Activated naive CD8-positive, alpha-beta T cell treated with anti-CD3 and anti-CD28 coated beads, Interleukin-2, amount 50 U/mL, for 24 hours (primary cell): ENCODE data around the gene EXD3.

Experiments used
- ATAC-seq: fragments of 150-1000 bp; cut with Tn5 transposase; one replicate; pipeline ENCODE4 v1.10.0; 2021
- DNase-seq: peaks from one replicate; pipeline ENCODE4 v3.0.0; 2021
- H3K27ac Mint-ChIP-seq: one replicate; pipeline ENCODE4 v1.8.0; 2021; ENCODE audit warnings: mild to moderate bottlenecking, mixed read lengths
- H3K27me3 Mint-ChIP-seq: one replicate; pipeline ENCODE4 v1.8.0; 2021; ENCODE audit warnings: mixed read lengths
- H3K36me3 Mint-ChIP-seq: one replicate; pipeline ENCODE4 v1.8.0; 2021; ENCODE audit warnings: low read depth, mixed read lengths
- H3K4me1 Mint-ChIP-seq: one replicate; pipeline ENCODE4 v1.8.0; 2021; ENCODE audit warnings: mixed read lengths
- H3K4me3 Mint-ChIP-seq: one replicate; pipeline ENCODE4 v1.8.0; 2021; ENCODE audit warnings: mild to moderate bottlenecking, moderate library complexity, mixed read lengths
- H3K9me3 Mint-ChIP-seq: one replicate; pipeline ENCODE4 v1.8.0; 2021; ENCODE audit warnings: mixed read lengths

Gene EXD3

GRCh38 chr9:137370865-137371520 lies 52.0 kb downstream of the EXD3 start:
- Mint-ChIP-seq H3K4me1 (no peaks in the 10 kb centered on the region), H3K4me3 (no peak overlapping the region), H3K9me3 (no peaks in the 10 kb centered on the region), H3K36me3 (no peaks in the 10 kb centered on the region), H3K27me3 (no peaks in the 10 kb centered on the region), H3K27ac (no peak overlapping the region)
- ATAC-seq (no peak), DNase-seq (no peak)

DNA sequence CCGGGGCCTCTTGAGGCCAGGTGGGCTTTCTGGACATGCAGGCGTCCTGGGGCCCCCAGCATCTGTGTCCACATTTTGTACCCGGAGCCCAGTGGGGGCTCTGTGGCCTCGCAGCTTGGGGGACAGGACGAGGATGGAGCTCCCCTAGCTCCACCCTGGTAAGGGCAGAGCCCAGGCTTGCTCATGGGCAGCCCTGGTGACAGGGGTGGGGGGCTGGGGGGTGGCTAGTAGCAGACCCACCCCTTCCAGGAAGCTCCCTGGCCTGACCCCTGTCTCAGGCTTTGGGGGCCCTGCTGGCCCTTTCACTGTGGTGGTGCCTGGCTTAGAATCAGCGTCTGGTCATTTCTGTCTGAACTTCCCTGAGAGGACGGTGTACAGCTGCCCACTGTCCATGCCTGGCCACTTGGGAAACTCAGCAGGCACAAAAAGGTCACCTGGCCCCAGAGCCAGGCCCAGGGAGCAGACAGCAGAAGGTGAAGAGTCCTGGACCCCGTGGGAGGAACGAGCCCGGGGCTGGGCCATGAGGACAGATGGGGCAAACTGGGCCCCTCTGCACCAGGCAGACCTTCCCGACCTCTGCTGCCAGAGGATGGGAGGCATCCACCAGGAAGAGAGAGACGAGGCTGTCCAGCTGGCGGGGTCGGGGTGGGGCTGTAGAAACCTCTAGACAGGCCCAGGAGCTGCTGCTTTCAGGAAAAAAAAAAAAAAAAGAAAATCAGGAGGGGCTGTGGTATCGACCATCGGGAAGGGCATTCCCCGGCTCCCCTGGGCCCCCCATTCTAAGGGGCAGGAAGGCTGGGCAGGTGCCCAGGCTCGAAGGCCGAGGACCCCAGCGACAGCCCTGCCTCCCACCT lies 52.8 kb downstream of the EXD3 start:
- no peak overlapping the region for H3K4me3 Mint-ChIP-seq

GRCh38 chr9:137369061-137369787 lies 53.7 kb downstream of the EXD3 start:
- no peaks in the 10 kb centered on the region for H3K9me3 Mint-ChIP-seq
- H3K4me3 Mint-ChIP-seq, result no peak overlapping the region
- H3K36me3 Mint-ChIP-seq, result no peaks in the 10 kb centered on the region
- DNase-seq (no peak), ATAC-seq (peak; percentile 13)
- no peak overlapping the region for H3K27ac Mint-ChIP-seq
- no peaks in the 10 kb centered on the region for H3K27me3 Mint-ChIP-seq
- no peaks in the 10 kb centered on the region for H3K4me1 Mint-ChIP-seq

More for the DNA sequence above, 52.8 kb downstream of the EXD3 start:
- no peak overlapping the region for H3K27ac Mint-ChIP-seq
- DNase-seq (no peak), ATAC-seq (no peak)
- H3K27me3 Mint-ChIP-seq, result no peaks in the 10 kb centered on the region
- H3K4me1 Mint-ChIP-seq, result no peaks in the 10 kb centered on the region
- H3K36me3 Mint-ChIP-seq, result no peaks in the 10 kb centered on the region
- no peaks in the 10 kb centered on the region for H3K9me3 Mint-ChIP-seq

GRCh38 chr9:137368431-137369035 lies 54.4 kb downstream of the EXD3 start:
- Mint-ChIP-seq H3K4me1 (no peaks in the 10 kb centered on the region), H3K9me3 (peaks cover 4% of the 10 kb centered on the region), H3K36me3 (no peaks in the 10 kb centered on the region), H3K27ac (no peak overlapping the region), H3K4me3 (no peak overlapping the region), H3K27me3 (no peaks in the 10 kb centered on the region)
- no peak for ATAC-seq
- no peak for DNase-seq

- Mint-ChIP-seq H3K27ac (no peak overlapping the region), H3K9me3 (peaks cover 4% of the 10 kb centered on the region), H3K36me3 (no peaks in the 10 kb centered on the region), H3K4me3 (no peak overlapping the region), H3K4me1 (no peaks in the 10 kb centered on the region), H3K27me3 (no peaks in the 10 kb centered on the region)
- DNase-seq, result no peak
- no peak for ATAC-seq
Measured at GRCh38 chr9:137367506-137368430, 55.2 kb downstream of the EXD3 start.

DNA sequence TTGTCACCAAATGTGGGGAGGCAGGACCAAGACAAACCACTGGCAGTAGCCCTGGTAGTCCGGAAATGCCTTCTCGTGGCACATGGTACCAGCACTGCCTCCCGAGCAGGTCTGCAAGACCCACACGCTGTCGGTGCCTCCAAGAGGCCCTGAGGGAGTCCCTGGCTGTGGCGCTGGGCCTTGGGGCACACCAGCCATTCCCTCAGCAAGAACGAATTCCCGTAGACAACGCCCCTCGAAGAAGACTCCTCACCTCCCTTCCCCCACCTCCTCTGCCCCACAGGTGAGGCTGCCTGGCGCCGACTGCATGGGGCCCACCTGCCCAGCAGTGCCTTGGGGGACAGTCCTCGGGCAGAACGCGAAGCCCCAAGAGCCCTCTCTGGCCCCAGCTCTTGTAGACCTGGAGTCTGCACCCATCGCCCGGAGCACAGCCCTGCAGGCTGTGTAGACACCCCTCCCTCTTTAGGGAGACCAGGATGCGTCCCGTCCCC lies 56.0 kb downstream of the EXD3 start:
- Mint-ChIP-seq H3K4me1 (no peaks in the 10 kb centered on the region), H3K4me3 (no peak overlapping the region), H3K36me3 (no peaks in the 10 kb centered on the region), H3K27me3 (no peaks in the 10 kb centered on the region), H3K9me3 (peaks cover 4% of the 10 kb centered on the region), H3K27ac (no peak overlapping the region)
- ATAC-seq (no peak), DNase-seq (no peak)

DNA sequence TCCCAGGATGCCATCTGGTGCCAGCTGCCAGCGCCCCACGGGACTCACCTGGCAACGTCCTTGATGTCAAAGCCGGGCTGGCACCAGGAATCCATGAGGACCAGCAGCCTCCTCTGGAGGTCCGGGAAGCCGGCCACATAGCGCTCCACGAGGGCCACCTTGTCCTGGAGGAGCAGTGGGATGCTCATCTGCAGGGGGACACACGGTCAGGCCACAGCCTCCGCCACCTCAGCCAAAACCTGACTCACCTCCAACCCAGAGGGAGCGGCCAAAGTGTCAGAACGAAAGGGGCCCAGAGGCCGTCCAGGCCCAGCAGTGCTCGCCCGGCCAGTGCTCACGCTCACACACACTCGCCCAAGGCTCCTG lies 56.5 kb downstream of the EXD3 start:
- Mint-ChIP-seq H3K4me3 (no peak overlapping the region), H3K4me1 (no peaks in the 10 kb centered on the region), H3K27me3 (no peaks in the 10 kb centered on the region), H3K9me3 (peaks cover 4% of the 10 kb centered on the region), H3K27ac (no peak overlapping the region), H3K36me3 (no peaks in the 10 kb centered on the region)
- ATAC-seq (no peak), DNase-seq (no peak)

- Mint-ChIP-seq H3K36me3 (no peaks in the 10 kb centered on the region), H3K27ac (no peak overlapping the region), H3K9me3 (peaks cover 4% of the 10 kb centered on the region), H3K27me3 (no peaks in the 10 kb centered on the region), H3K4me1 (no peaks in the 10 kb centered on the region), H3K4me3 (no peak overlapping the region)
- DNase-seq, result no peak
- no peak for ATAC-seq
Measured at GRCh38 chr9:137365552-137366444, 57.2 kb downstream of the EXD3 start.

DNA sequence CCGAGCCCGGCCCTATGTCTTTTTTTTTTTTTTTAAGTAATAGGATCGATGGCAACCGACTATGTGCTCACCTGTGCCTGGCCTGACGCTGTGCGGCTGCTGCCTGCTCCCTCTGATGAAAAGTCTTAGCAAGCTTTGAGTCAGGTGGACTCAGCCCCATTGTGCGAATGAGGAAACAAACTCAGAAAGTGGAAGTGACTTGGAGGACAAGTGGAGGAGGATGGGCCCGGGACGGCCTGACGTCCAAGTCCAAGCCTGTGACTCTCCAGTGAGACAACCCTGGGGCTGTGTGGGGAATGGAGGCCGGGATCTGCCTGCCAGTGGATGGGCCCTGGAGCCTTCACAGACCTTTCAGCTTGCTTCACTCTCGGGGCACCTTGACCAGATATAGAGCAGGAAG lies 57.9 kb downstream of the EXD3 start:
- H3K27me3 Mint-ChIP-seq, result no peaks in the 10 kb centered on the region
- H3K4me1 Mint-ChIP-seq, result no peaks in the 10 kb centered on the region
- ATAC-seq (no peak), DNase-seq (no peak)
- H3K27ac Mint-ChIP-seq, result no peak overlapping the region
- H3K9me3 Mint-ChIP-seq, result peaks cover 4% of the 10 kb centered on the region
- no peak overlapping the region for H3K4me3 Mint-ChIP-seq
- H3K36me3 Mint-ChIP-seq, result no peaks in the 10 kb centered on the region

- peaks cover 6% of the 10 kb centered on the region for H3K36me3 Mint-ChIP-seq
- ATAC-seq (no peak), DNase-seq (no peak)
- H3K27me3 Mint-ChIP-seq, result no peaks in the 10 kb centered on the region
- H3K4me1 Mint-ChIP-seq, result no peaks in the 10 kb centered on the region
- no peak overlapping the region for H3K27ac Mint-ChIP-seq
- peaks cover 9% of the 10 kb centered on the region for H3K9me3 Mint-ChIP-seq
- no peak overlapping the region for H3K4me3 Mint-ChIP-seq
Measured at GRCh38 chr9:137359850-137360249, 63.1 kb downstream of the EXD3 start.

- H3K4me3 Mint-ChIP-seq, result no peak overlapping the region
- no peak for DNase-seq
- ATAC-seq, result no peak
- no peaks in the 10 kb centered on the region for H3K27me3 Mint-ChIP-seq
- H3K27ac Mint-ChIP-seq, result no peak overlapping the region
- H3K9me3 Mint-ChIP-seq, result peaks cover 5% of the 10 kb centered on the region
- peaks cover 6% of the 10 kb centered on the region for H3K36me3 Mint-ChIP-seq
- no peaks in the 10 kb centered on the region for H3K4me1 Mint-ChIP-seq
Measured at GRCh38 chr9:137358126-137358525, 64.8 kb downstream of the EXD3 start.

DNA sequence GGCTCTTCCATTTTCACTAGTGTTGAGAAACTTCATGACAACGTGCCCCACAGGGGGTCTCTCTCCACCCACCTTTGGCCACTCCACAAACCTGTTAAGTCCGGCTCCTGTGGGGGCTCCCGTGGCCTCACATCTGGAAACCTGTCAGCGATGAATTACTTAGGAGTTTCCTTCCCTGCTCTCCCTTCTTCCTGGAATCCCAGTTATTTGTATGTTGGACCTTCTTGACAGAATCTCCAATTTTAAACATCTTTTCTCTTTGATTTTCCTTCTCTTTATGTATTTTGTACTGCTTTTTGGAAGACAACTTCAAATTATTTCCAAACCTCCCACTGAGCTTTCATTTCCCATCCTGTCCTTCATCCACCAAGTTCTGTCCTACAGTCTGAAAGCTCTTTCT lies 65.8 kb downstream of the EXD3 start:
- Mint-ChIP-seq H3K36me3 (peaks cover 6% of the 10 kb centered on the region), H3K9me3 (peaks cover 5% of the 10 kb centered on the region), H3K4me1 (no peaks in the 10 kb centered on the region), H3K27me3 (no peaks in the 10 kb centered on the region), H3K4me3 (no peak overlapping the region), H3K27ac (no peak overlapping the region)
- DNase-seq, result no peak
- no peak for ATAC-seq

- no peaks in the 10 kb centered on the region for H3K27me3 Mint-ChIP-seq
- peaks cover 6% of the 10 kb centered on the region for H3K36me3 Mint-ChIP-seq
- H3K4me1 Mint-ChIP-seq, result no peaks in the 10 kb centered on the region
- no peak for DNase-seq
- no peak overlapping the region for H3K27ac Mint-ChIP-seq
- H3K9me3 Mint-ChIP-seq, result peaks cover 5% of the 10 kb centered on the region
- no peak overlapping the region for H3K4me3 Mint-ChIP-seq
- no peak for ATAC-seq
Measured at GRCh38 chr9:137355761-137356365, 67.1 kb downstream of the EXD3 start.
